ENCODE results near the gene TSPAN6. TPM values are rescaled to one million over a fixed set of nuclear protein-coding genes. Genes with fewer than 3 reads are reported as not detected.

The TSPAN6 gene
- total and polyA plus RNA-seq, 12 donors = 12.5 to 70.4 (median 26.2) TPM

DNA sequence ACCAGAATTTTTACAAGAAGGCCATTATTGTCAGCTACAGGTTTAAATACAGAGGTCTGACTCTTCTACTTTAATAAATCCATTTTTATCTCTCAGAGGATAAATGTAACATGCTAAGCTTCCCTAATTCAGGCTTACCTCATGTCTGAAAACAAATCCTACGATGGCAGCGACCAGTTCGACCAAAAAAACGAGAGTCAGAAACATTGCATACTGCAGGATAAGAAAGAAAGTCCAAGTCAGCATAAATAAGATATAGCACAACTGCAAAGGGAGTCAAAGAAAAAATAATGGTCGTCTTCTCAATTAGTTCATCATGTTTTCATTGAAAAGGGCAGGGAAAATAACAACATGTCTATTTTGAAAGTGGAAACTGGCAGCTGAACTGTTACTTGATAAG lies 1.6 kb downstream of the TSPAN6 start:
- Histone ChIP-seq H3K27ac (no peak overlapping the region), H3K4me3 (no peak overlapping the region), H3K36me3 (replicated peaks in 1 of 2) (no peaks in the 10 kb centered on the region), H3K4me1 (replicated peaks in 1 of 2) (no peaks in the 10 kb centered on the region), H3K9me3 (replicated peaks in 1 of 3) (no peaks in the 10 kb centered on the region), H3K27me3 (peaks cover 7% of the 10 kb centered on the region)
- DNase-seq = no peak
- TF ChIP-seq POLR2A (IDR thresholded peaks at IDR 0.05) = no peak
- TF ChIP-seq, protein P1, sequence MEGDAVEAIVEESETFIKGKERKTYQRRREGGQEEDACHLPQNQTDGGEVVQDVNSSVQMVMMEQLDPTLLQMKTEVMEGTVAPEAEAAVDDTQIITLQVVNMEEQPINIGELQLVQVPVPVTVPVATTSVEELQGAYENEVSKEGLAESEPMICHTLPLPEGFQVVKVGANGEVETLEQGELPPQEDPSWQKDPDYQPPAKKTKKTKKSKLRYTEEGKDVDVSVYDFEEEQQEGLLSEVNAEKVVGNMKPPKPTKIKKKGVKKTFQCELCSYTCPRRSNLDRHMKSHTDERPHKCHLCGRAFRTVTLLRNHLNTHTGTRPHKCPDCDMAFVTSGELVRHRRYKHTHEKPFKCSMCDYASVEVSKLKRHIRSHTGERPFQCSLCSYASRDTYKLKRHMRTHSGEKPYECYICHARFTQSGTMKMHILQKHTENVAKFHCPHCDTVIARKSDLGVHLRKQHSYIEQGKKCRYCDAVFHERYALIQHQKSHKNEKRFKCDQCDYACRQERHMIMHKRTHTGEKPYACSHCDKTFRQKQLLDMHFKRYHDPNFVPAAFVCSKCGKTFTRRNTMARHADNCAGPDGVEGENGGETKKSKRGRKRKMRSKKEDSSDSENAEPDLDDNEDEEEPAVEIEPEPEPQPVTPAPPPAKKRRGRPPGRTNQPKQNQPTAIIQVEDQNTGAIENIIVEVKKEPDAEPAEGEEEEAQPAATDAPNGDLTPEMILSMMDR (IDR thresholded peaks at IDR 0.05) = no peak
- WGBS, 4 donors = 55 to 81% (median 65%) methylated on average over 5 of the region's 5 CpGs
- intact Hi-C loops (cut with DNase I) = no loop called here

DNA sequence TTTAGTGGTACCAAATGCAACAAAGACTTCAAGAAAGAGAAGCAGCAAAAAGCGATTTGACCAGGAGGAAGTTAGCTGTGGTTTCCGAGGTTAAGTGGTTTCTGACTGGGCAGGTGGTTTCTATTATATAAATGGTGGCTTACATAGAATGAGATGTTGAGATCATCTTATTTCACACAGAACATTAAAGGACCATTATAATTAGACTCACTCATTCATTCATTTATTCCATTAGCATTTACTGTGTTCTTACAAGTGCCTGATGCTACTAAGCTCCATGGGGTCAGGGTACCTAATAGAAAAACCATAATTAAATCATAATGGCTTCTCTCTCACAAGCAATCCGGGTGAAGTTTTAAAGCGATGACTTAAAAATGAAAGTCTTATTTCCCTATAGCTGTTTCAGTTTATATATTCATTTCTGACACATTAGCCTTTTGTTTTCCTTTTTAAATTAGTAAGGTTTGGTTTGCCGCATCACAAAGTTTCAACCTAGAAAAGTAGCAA lies 10.6 kb downstream of the TSPAN6 start:
- intact Hi-C loops (cut with DNase I) = no loop called here
- Histone ChIP-seq H3K27me3 (no peaks in the 10 kb centered on the region), H3K36me3 (replicated peaks in 1 of 2) (no peaks in the 10 kb centered on the region), H3K27ac (no peak overlapping the region), H3K9me3 (replicated peaks in 1 of 3) (no peaks in the 10 kb centered on the region), H3K4me1 (replicated peaks in 1 of 2) (no peaks in the 10 kb centered on the region), H3K4me3 (no peak overlapping the region)
- no peak for DNase-seq
- 71 to 80% (median 75%) methylated on average over 5 of the region's 5 CpGs for WGBS, 4 donors
- TF ChIP-seq, protein P1 (IDR thresholded peaks at IDR 0.05) = no peak
- no peak for TF ChIP-seq POLR2A (IDR thresholded peaks at IDR 0.05)

DNA sequence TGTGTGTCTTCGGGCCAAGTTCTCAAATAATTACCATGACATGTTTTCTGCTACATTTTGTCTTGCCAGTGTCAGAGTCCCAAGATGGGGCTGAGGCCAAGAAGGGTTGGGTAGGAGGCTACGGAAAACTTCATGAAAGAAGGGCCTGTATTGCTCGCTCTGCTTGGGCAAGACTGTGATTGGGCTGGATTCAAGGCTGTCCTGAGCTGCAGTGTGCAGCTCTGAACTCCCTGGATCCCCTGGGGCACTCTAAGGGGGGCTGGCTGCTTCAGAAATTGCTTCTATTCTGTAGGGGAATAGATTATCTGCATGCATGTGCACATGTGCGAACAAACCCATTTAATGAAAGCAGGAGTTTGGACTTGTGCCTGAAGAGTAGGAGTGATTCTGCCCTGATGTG lies 13.6 kb downstream of the TSPAN6 start:
- Histone ChIP-seq H3K27me3 (no peaks in the 10 kb centered on the region), H3K27ac (no peak overlapping the region), H3K9me3 (replicated peaks in 1 of 3) (no peaks in the 10 kb centered on the region), H3K4me3 (no peak overlapping the region), H3K4me1 (replicated peaks in 1 of 2) (no peaks in the 10 kb centered on the region), H3K36me3 (replicated peaks in 1 of 2) (no peaks in the 10 kb centered on the region)
- WGBS, 4 donors = 68 to 80% (median 74%) methylated on average over 4 of the region's 4 CpGs
- TF ChIP-seq, protein P1 (IDR thresholded peaks at IDR 0.05) = no peak
- no peak for TF ChIP-seq POLR2A (IDR thresholded peaks at IDR 0.05)
- DNase-seq = no peak
- intact Hi-C loops (cut with DNase I) = no loop called here

DNA sequence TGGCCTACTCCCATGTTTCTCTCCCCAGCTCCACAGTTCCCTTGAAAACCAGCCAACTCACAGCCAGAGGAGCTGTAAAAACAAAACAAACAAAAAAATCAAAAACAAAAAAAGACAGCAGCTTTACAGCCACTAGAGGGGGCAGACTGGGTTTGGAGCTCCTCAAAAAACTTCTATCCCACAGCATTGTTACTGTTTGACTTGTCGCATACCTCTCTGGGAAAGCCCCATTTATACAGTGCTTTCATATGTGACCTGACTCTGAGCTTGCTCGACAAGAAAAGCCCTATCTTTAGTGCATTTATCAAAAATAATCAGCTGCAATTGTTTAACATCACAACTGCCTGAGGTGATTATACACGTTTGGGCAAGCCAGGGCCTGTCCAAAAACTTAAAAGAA lies 21.6 kb downstream of the TSPAN6 start:
- H3K9me3 ChIP-seq (replicated peaks in 1 of 3) = no peaks in the 10 kb centered on the region
- H3K4me3 ChIP-seq = no peak overlapping the region
- no peak for TF ChIP-seq POLR2A (IDR thresholded peaks at IDR 0.05)
- TF ChIP-seq, protein P1 (IDR thresholded peaks at IDR 0.05) = peak; percentile 11 to 41 (median 33)
- no peak overlapping the region for H3K27ac ChIP-seq
- H3K36me3 ChIP-seq (replicated peaks in 1 of 2) = no peaks in the 10 kb centered on the region
- no peaks in the 10 kb centered on the region for H3K4me1 ChIP-seq (replicated peaks in 1 of 2)
- peak in 6 of 7 donors; percentile 17 to 49 (median 28) for DNase-seq
- WGBS, 4 donors = 15 to 41% (median 22%) methylated on average over 3 of the region's 3 CpGs
- H3K27me3 ChIP-seq = peaks cover 4% of the 10 kb centered on the region
- intact Hi-C loops (cut with DNase I) = no loop called here

Measured in adrenal gland (tissue), 12 donors.